PC-3 (cell line): ENCODE data around the gene KDM1A. TPM values are rescaled to one million over a fixed set of nuclear protein-coding genes. Genes with fewer than 3 reads are reported as not detected.

Source experiments
- ATAC-seq: fragments of 200-7000 bp; cut with Tn5 transposase; 2 replicates; pipeline ENCODE4 v1.9.1; 2020; ENCODE audit warnings: mild to moderate bottlenecking, moderate library complexity
- BruUV-seq: library from RNA; stranded (reverse); fragments of 400-500 nt; replicated peaks from 2 replicates; lab custom pipeline; 2021; lab: Mats Ljungman, UMichigan
- CTCF ChIA-PET: fragments of 300-600 bp; sonication (Branson Sonifier 250); formaldehyde crosslinking; loops from one replicate; lab custom pipeline; 2022; ENCODE audit warnings: antibody characterized with exemption; lab: Charles Lee
- POLR2A ChIA-PET: fragments of 300-600 bp; sonication (Branson Sonifier 250); formaldehyde crosslinking; loops from one replicate; lab custom pipeline; 2022; ENCODE audit warnings: antibody characterized with exemption; ENCODE audit not compliant: unreplicated experiment; lab: Charles Lee
- DNase-seq: peaks from one replicate; pipeline ENCODE4 v3.0.0-alpha.2; 2015
- H2AFZ ChIP-seq: fragments of 300-600 bp; sonication (generic); 2 replicates; pipeline ENCODE4 v1.6.0; 2016; ENCODE audit warnings: antibody characterized with exemption, low read length
- H3F3A ChIP-seq: fragments of 300-600 bp; sonication (generic); one replicate; pipeline ENCODE4 v1.6.0; 2017; ENCODE audit warnings: antibody characterized with exemption, low read length, control low read depth, mild to moderate bottlenecking; ENCODE audit not compliant: unreplicated experiment
- H3K27ac ChIP-seq: fragments of 300-600 bp; sonication (generic); 2 replicates; pipeline ENCODE4 v1.5.1; 2016; ENCODE audit warnings: mild to moderate bottlenecking, low read length
- H3K27me3 ChIP-seq: fragments of 300-600 bp; sonication (generic); 2 replicates; pipeline ENCODE4 v1.6.1; 2016; ENCODE audit warnings: low read length, mixed read lengths
- H3K36me3 ChIP-seq: fragments of 300-600 bp; sonication (generic); 2 replicates; pipeline ENCODE4 v1.6.1; 2016; ENCODE audit warnings: low read depth, mixed run types, low read length, mixed read lengths
- H3K4me1 ChIP-seq: fragments of 300-600 bp; sonication (generic); 2 replicates; pipeline ENCODE4 v1.5.1; 2016; ENCODE audit warnings: low read length; ENCODE audit not compliant: insufficient read depth
- H3K4me2 ChIP-seq: fragments of 300-600 bp; sonication (generic); 2 replicates; pipeline ENCODE4 v1.6.0; 2016; ENCODE audit warnings: low read length
- H3K4me3 ChIP-seq: fragments of 300-600 bp; sonication (generic); 2 replicates; pipeline ENCODE4 v1.5.1; 2016; ENCODE audit warnings: mild to moderate bottlenecking, low read length, mixed read lengths
- H3K79me2 ChIP-seq: fragments of 300-600 bp; sonication (generic); 2 replicates; pipeline ENCODE4 v1.6.1; 2017; ENCODE audit warnings: low read length, mixed read lengths
- H3K9ac ChIP-seq: fragments of 300-600 bp; sonication (generic); 2 replicates; pipeline ENCODE4 v1.6.0; 2016; ENCODE audit warnings: mild to moderate bottlenecking, low read length
- H3K9me2 ChIP-seq: fragments of 300-600 bp; sonication (generic); replicated peaks from 2 replicates; pipeline ENCODE4 v1.6.1; 2016; ENCODE audit warnings: mixed run types, low read length, mixed read lengths
- H3K9me3 ChIP-seq: fragments of 300-600 bp; sonication (generic); 2 replicates; pipeline ENCODE4 v1.6.1; 2016; ENCODE audit warnings: low read length, mixed read lengths
- H4K20me1 ChIP-seq: fragments of 300-600 bp; sonication (generic); 2 replicates; pipeline ENCODE4 v1.6.1; 2016; ENCODE audit warnings: low read length, mixed read lengths
- EZH2 ChIP-seq: fragments of 300-600 bp; sonication (generic); IDR thresholded peaks from one replicate; pipeline ENCODE4 v1.6.1; 2017; ENCODE audit warnings: antibody characterized with exemption, mild to moderate bottlenecking, low read length; ENCODE audit not compliant: unreplicated experiment
- EZH2phosphoT487 ChIP-seq: fragments of 300-600 bp; sonication (generic); IDR thresholded peaks from 2 replicates; pipeline ENCODE4 v1.6.1; 2018; ENCODE audit warnings: mild to moderate bottlenecking, antibody characterized with exemption, low read length, borderline replicate concordance
- intact Hi-C: fragments of 100-400 bp; cut with micrococcal nuclease; formaldehyde crosslinking; loops from 2 replicates; pipeline ENCODE4 v1.9.0; 2023
- total RNA-seq: library from RNA; depleted of rRNA; stranded (reverse); fragments of >200 nt; gene quantifications from 2 replicates; pipeline ENCODE4 v1.2.3, GENCODE V29; 2014
- TF ChIP-seq, protein P1 (sequence below): fragments of 300-600 bp; sonication (generic); conservative IDR thresholded peaks from 2 replicates; pipeline ENCODE4 v1.5.1; 2017; ENCODE audit warnings: antibody characterized with exemption, low read depth, mild to moderate bottlenecking, low read length

Gene KDM1A
- total RNA-seq, 1 experiment from 2014 or later: 186 TPM

DNA sequence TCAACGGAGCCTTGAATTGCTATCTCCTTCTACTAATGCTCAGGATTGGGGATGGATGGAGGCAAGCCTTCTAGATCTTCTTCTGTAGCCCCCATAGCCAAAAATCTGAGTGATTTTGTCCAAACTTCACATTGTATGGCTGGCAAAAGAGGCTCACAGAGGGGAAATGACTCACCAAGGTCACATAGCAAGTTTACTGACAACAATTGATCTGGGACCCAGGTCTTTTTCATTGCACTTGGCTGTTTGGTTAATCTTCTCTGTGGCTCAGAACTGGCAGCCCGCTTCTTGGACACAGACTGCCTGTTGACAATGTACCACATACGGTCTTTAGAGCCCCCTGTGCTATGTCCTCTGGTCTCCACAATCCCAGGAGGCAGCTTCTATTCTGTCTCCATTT, 43.6 kb upstream of the KDM1A start:
- no peak; the same call in 1 of the 2 replicates for ATAC-seq
- no TSS peak for BruUV-seq
- ChIA-PET CTCF (no interaction called here), POLR2A (no interaction called here)
- intact Hi-C loops: loop anchor here (1.0 to 5.0 kb wide), 5 partner anchors 35 to 427 kb away; no protein-coding TSS in a partner anchor
- peaks cover 26% of the 10 kb centered on the region for H3K4me1 ChIP-seq
- H3K4me3 ChIP-seq: peak overlapping the region; percentile 43
- no peaks in the 10 kb centered on the region for H4K20me1 ChIP-seq
- H3K27me3 ChIP-seq: no peaks in the 10 kb centered on the region
- H3F3A ChIP-seq: no peaks in the 10 kb centered on the region
- peak; percentile 39 for DNase-seq
- H3K9me3 ChIP-seq: no peaks in the 10 kb centered on the region
- peak overlapping the region; percentile 37 for H3K9ac ChIP-seq
- no peaks in the 10 kb centered on the region for H3K36me3 ChIP-seq
- TF ChIP-seq EZH2: no peak
- TF ChIP-seq EZH2phosphoT487: no peak
- TF ChIP-seq, protein P1, sequence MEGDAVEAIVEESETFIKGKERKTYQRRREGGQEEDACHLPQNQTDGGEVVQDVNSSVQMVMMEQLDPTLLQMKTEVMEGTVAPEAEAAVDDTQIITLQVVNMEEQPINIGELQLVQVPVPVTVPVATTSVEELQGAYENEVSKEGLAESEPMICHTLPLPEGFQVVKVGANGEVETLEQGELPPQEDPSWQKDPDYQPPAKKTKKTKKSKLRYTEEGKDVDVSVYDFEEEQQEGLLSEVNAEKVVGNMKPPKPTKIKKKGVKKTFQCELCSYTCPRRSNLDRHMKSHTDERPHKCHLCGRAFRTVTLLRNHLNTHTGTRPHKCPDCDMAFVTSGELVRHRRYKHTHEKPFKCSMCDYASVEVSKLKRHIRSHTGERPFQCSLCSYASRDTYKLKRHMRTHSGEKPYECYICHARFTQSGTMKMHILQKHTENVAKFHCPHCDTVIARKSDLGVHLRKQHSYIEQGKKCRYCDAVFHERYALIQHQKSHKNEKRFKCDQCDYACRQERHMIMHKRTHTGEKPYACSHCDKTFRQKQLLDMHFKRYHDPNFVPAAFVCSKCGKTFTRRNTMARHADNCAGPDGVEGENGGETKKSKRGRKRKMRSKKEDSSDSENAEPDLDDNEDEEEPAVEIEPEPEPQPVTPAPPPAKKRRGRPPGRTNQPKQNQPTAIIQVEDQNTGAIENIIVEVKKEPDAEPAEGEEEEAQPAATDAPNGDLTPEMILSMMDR: no peak
- H2AFZ ChIP-seq: peak overlapping the region; percentile 79
- no peaks in the 10 kb centered on the region for H3K79me2 ChIP-seq
- no peaks in the 10 kb centered on the region for H3K9me2 ChIP-seq
- peak overlapping the region; percentile 3; the same call in 1 of the 2 replicates for H3K27ac ChIP-seq
- H3K4me2 ChIP-seq: peak overlapping the region; percentile 74

DNA sequence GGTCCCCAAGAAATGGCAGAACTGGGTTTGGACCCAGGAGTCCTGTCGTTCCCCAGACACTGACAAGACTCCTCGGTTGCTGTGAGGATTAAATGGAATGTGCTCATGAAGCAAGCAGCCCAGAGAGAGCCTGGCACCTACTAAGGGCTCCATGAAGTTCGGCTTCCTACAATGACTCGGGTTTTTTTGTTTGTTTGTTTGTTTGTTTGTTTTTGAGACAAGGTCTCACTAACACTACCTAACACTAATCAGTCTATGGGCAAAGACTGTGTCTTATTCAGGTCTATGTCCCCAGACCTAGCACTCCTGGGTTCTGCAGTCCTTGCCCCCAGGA, 43.2 kb upstream of the KDM1A start:
- peak overlapping the region; percentile 43 for H3K4me3 ChIP-seq
- DNase-seq: no peak
- no peaks in the 10 kb centered on the region for H4K20me1 ChIP-seq
- no peak for ATAC-seq
- intact Hi-C loops: loop anchor here (1.0 to 5.0 kb wide), 5 partner anchors 35 to 426 kb away; no protein-coding TSS in a partner anchor
- BruUV-seq: no TSS peak
- H2AFZ ChIP-seq: peak overlapping the region; percentile 79
- peaks cover 26% of the 10 kb centered on the region for H3K4me1 ChIP-seq
- no peaks in the 10 kb centered on the region for H3K27me3 ChIP-seq
- ChIA-PET POLR2A (interaction anchor here (0.6 kb wide), 1 partner anchor 105 kb away, joined by 6 read pairs; no protein-coding TSS in a partner anchor), CTCF (interaction anchor here (1.2 kb wide), 1 partner anchor 209 kb away, joined by 8 read pairs; no protein-coding TSS in a partner anchor)
- H3K9me3 ChIP-seq: no peaks in the 10 kb centered on the region
- H3F3A ChIP-seq: no peaks in the 10 kb centered on the region
- H3K79me2 ChIP-seq: no peaks in the 10 kb centered on the region
- H3K9ac ChIP-seq: peak overlapping the region; percentile 37
- peak overlapping the region; percentile 74 for H3K4me2 ChIP-seq
- H3K36me3 ChIP-seq: no peaks in the 10 kb centered on the region
- no peak for TF ChIP-seq EZH2phosphoT487
- TF ChIP-seq, protein P1: no peak
- TF ChIP-seq EZH2: no peak
- peak overlapping the region; percentile 3; the same call in 1 of the 2 replicates for H3K27ac ChIP-seq
- no peaks in the 10 kb centered on the region for H3K9me2 ChIP-seq
